Lower leg skin (tissue), 4 donors: ENCODE results near the gene VSTM2B. TPM values are rescaled to one million over a fixed set of nuclear protein-coding genes. Genes with fewer than 3 reads are reported as not detected.
"Not testable (repeated sequence)": the region's sequence is repeated elsewhere in the genome, so short reads cannot be mapped to it uniquely, and the experiment has no call there.

ENCODE experiments used
- DNase-seq, 2 donors: peaks; one replicate each; pipeline ENCODE4 v3.0.0-alpha.2; 2019; ENCODE audit warnings: low spot score in 2 of 2
- H3K4me3 ChIP-seq: fragments of 200-600 bp; sonication (generic); 2 replicates; pipeline ENCODE4 v1.5.1; 2017; ENCODE audit warnings: mild to moderate bottlenecking, low read depth; ENCODE audit not compliant: poor library complexity, severe bottlenecking
- POLR2A ChIP-seq, 2 donors: fragments of 450-650 bp; IDR thresholded peaks; one replicate each; pipeline ENCODE4 v1.6.1; 2016 to 2017; ENCODE audit warnings: antibody characterized with exemption in 2 of 2, mild to moderate bottlenecking in 1 of 2, moderate library complexity in 1 of 2
- WGBS, 2 donors: methylation state at CpG; one replicate each; pipeline ENCODE4 v1.1.5; 2018; 5-methylcytosine and 5-hydroxymethylcytosine counted together
- intact Hi-C: fragments of 100-400 bp; cut with DNase I; formaldehyde crosslinking; loops from one replicate; pipeline ENCODE4 v1.15.0; 2023; ENCODE audit warnings: low total_unique reads
- total RNA-seq, 4 donors: library from RNA; depleted of rRNA; stranded (reverse); fragments of >200 nt; gene quantifications; one replicate each; pipeline ENCODE4 v1.1.0, GENCODE V29; 2016
- TF ChIP-seq, protein P1 (sequence below), 3 donors: fragments of 450-650 bp; IDR thresholded peaks; one replicate each; pipeline ENCODE4 v1.5.1; 2016; ENCODE audit warnings: antibody characterized with exemption in 3 of 3, mild to moderate bottlenecking in 3 of 3, moderate library complexity in 2 of 3

Gene VSTM2B
- total RNA-seq, 4 donors from 2014 or later: not detected

- TF ChIP-seq, protein P1, sequence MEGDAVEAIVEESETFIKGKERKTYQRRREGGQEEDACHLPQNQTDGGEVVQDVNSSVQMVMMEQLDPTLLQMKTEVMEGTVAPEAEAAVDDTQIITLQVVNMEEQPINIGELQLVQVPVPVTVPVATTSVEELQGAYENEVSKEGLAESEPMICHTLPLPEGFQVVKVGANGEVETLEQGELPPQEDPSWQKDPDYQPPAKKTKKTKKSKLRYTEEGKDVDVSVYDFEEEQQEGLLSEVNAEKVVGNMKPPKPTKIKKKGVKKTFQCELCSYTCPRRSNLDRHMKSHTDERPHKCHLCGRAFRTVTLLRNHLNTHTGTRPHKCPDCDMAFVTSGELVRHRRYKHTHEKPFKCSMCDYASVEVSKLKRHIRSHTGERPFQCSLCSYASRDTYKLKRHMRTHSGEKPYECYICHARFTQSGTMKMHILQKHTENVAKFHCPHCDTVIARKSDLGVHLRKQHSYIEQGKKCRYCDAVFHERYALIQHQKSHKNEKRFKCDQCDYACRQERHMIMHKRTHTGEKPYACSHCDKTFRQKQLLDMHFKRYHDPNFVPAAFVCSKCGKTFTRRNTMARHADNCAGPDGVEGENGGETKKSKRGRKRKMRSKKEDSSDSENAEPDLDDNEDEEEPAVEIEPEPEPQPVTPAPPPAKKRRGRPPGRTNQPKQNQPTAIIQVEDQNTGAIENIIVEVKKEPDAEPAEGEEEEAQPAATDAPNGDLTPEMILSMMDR (IDR thresholded peaks at IDR 0.05): no peak
- TF ChIP-seq POLR2A (IDR thresholded peaks at IDR 0.05): no peak
- WGBS, 2 donors: 92 to 95% methylated on average over 1 of the region's 1 CpG
- no peak for DNase-seq
- no peak overlapping the region for H3K4me3 ChIP-seq
- intact Hi-C loops: no loop called here
Measured at GRCh38 chr19:29554149-29554548, 28.4 kb downstream of the VSTM2B start.

GRCh38 chr19:29559110-29559509 is 33.3 kb downstream of the VSTM2B start:
- intact Hi-C loops, H3K4me3 ChIP-seq: not testable (repeated sequence)
- 88 to 91% methylated on average over 2 of the region's 2 CpGs for WGBS, 2 donors
- DNase-seq: peak in 1 of 2 donors; percentile 15

GRCh38 chr19:29559743-29560142 is 33.9 kb downstream of the VSTM2B start:
- WGBS, 2 donors: 78 to 84% methylated on average over 4 of the region's 4 CpGs
- no peak overlapping the region for H3K4me3 ChIP-seq
- TF ChIP-seq, protein P1 (IDR thresholded peaks at IDR 0.05): no peak
- no peak for TF ChIP-seq POLR2A (IDR thresholded peaks at IDR 0.05)
- intact Hi-C loops: no loop called here
- peak in 1 of 2 donors; percentile 32 for DNase-seq

DNA sequence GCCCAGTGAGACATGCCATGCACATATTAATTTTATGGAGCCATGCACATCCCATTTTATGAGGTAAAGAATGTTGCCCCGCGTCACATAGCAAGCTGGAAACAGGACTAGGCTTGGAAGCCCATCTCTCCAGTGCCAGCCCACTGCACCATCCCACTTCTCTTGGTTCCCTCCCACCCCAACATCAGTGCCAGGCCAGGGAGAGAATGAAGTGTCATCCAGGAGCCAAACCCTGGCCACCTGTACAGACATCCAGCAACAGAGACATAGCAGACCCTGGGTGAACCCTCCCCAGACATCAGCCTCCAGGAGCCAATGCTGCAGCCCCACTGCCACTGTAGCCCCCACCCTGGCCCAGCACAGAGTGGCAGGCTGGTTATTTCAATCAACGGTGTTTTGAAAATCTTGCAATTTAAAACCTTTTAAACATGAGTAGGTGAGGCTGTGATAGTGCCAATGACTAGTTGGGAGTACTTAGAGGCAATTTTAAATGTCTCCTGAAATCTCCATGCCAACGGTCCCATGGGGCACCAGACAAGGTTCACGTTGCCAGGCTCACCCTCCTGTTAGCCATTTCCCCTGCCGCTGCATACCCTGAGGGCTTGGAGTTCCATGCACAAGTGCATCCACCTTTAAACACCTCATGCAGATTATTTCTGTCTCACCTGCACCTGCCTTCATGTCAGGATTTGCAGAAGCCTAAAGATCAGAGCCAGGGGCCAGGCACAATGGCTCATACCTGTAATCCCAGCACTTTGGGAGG is 34.7 kb downstream of the VSTM2B start:
- TF ChIP-seq, protein P1 (IDR thresholded peaks at IDR 0.05): no peak
- no peak for TF ChIP-seq POLR2A (IDR thresholded peaks at IDR 0.05)
- intact Hi-C loops: no loop called here
- H3K4me3 ChIP-seq: no peak overlapping the region
- DNase-seq: peak in 1 of 2 donors; percentile 58
- 86 to 87% methylated on average over 6 of the region's 6 CpGs for WGBS, 2 donors

- H3K4me3 ChIP-seq: no peak overlapping the region
- no peak for TF ChIP-seq POLR2A (IDR thresholded peaks at IDR 0.05)
- TF ChIP-seq, protein P1 (IDR thresholded peaks at IDR 0.05): no peak
- peak in 1 of 2 donors; percentile 72 for DNase-seq
- WGBS, 2 donors: 59 to 67% methylated on average over 9 of the region's 9 CpGs
- intact Hi-C loops: no loop called here
Measured at GRCh38 chr19:29561601-29562000, 35.8 kb downstream of the VSTM2B start.

- WGBS, 2 donors: 51 to 58% methylated on average over 16 of the region's 16 CpGs
- peak in 1 of 2 donors; percentile 76 for DNase-seq
- no peak overlapping the region for H3K4me3 ChIP-seq
- no peak for TF ChIP-seq POLR2A (IDR thresholded peaks at IDR 0.05)
- TF ChIP-seq, protein P1 (IDR thresholded peaks at IDR 0.05): no peak
- intact Hi-C loops: no loop called here
Measured at GRCh38 chr19:29562299-29563297, 36.8 kb downstream of the VSTM2B start.
